ENCODE data around the gene AEBP1.

Gene AEBP1

DNA sequence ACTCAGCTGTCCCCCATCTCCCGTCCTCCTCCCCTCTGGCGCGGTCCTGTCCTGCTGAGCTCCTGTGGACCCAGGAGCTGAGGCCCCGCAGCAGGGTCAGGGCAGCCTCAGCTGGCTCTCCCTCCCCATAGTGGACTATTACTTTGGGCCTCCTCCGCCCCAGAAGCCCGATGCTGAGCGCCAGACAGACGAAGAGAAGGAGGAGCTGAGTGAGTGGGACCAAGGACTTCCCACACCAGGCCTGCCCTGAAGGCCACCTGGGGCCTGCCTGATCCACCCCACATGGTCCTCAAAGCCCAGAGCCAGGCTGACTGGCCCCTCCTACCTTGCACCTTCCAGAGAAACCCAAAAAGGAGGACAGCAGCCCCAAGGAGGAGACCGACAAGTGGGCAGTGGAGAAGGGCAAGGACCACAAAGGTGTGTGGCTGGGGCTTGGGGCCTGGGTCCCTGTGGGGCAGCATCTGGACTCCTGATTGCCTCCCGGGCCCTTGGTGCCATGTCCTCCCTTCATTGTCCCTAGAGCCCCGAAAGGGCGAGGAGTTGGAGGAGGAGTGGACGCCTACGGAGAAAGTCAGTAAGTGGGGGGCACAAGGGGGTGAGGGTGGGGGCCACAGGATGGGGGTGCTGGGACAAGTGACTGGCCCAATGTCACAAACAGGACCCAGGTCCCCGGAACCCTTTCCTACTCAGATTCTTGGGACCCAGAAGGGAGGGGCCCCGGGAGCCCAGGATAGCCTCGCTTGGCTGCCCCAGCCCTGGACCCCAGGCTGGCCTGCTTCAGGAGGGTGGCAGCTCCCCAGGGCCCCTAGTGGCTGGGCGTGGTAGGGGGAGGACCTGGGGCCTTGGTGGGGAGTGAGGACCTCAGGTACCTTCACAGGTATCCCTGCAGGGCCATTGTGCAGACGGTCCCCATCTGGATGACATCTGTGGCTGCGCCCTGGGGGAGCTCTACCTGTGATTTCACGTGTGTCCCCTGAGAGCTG is 4.9 kb downstream of the AEBP1 start:
- peak; percentile 41 for DNase-seq (ENCODE audit: low spot score)
- TF ChIP-seq CTCF (IDR thresholded peaks at IDR 0.05; ENCODE audit: borderline replicate concordance, control extremely low read depth, extremely low read depth, insufficient read depth, missing control alignments) = no peak
- in situ Hi-C loops (cut with MboI; ENCODE audit: low sequenced_read_pairs, unreplicated experiment) = no loop called here

DNA sequence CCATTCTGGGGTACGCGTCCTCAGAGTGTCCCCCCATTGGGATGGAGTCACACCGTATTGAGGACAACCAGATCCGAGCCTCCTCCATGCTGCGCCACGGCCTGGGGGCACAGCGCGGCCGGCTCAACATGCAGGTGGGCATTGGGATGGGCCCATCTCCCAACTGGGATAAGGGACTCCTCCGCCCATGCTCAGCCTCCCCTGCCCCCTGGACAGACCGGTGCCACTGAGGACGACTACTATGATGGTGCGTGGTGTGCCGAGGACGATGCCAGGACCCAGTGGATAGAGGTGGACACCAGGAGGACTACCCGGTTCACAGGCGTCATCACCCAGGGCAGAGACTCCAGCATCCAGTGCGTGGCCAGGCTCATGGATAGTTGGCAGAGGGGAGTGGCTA is 5.8 kb downstream of the AEBP1 start:
- no peak for TF ChIP-seq CTCF (IDR thresholded peaks at IDR 0.05; ENCODE audit: borderline replicate concordance, control extremely low read depth, extremely low read depth, insufficient read depth, missing control alignments)
- DNase-seq (ENCODE audit: low spot score) = no peak
- in situ Hi-C loops (cut with MboI; ENCODE audit: low sequenced_read_pairs, unreplicated experiment) = no loop called here

DNA sequence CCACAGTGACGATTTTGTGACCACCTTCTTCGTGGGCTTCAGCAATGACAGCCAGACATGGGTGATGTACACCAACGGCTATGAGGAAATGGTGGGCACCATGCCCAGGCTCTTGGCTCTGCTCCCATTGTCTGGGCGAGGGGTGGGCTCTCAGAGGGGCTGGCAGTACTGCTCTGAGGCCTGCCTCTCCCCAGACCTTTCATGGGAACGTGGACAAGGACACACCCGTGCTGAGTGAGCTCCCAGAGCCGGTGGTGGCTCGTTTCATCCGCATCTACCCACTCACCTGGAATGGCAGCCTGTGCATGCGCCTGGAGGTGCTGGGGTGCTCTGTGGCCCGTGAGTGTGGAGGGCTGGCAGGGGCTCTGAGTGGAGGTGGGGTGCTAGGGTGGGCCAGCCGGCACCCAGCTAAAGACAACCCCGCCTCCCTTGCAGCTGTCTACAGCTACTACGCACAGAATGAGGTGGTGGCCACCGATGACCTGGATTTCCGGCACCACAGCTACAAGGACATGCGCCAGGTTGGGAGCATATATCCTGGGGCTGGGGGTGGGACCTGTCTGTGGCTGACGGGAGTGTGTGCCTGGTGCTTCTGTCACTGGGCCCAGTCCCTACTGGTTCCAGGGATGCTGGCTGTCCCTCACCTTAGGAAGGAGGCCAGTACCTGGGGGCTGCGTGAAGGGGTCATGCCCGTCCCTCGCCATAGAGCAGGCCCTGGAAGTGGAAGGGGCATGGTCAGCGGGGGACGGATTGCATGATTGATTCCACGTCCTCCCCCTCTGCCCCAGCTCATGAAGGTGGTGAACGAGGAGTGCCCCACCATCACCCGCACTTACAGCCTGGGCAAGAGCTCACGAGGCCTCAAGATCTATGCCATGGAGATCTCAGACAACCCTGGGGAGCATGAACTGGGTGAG is 6.8 kb downstream of the AEBP1 start:
- in situ Hi-C loops (cut with MboI; ENCODE audit: low sequenced_read_pairs, unreplicated experiment) = no loop called here
- no peak for DNase-seq (ENCODE audit: low spot score)
- TF ChIP-seq CTCF (IDR thresholded peaks at IDR 0.05; ENCODE audit: borderline replicate concordance, control extremely low read depth, extremely low read depth, insufficient read depth, missing control alignments) = no peak

DNA sequence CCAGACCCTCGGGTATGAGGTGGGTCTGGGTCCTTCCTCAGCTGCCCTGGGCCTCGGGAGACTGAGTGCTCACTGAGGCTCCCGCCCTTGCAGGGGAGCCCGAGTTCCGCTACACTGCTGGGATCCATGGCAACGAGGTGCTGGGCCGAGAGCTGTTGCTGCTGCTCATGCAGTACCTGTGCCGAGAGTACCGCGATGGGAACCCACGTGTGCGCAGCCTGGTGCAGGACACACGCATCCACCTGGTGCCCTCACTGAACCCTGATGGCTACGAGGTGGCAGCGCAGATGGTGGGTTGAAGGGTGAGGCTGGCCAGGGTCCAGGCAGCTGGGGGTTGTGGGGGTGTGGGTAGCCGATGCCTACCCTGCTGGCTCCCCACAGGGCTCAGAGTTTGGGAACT is 7.6 kb downstream of the AEBP1 start:
- TF ChIP-seq CTCF (IDR thresholded peaks at IDR 0.05; ENCODE audit: borderline replicate concordance, control extremely low read depth, extremely low read depth, insufficient read depth, missing control alignments) = no peak
- in situ Hi-C loops (cut with MboI; ENCODE audit: low sequenced_read_pairs, unreplicated experiment) = no loop called here
- DNase-seq (ENCODE audit: low spot score) = no peak

DNA sequence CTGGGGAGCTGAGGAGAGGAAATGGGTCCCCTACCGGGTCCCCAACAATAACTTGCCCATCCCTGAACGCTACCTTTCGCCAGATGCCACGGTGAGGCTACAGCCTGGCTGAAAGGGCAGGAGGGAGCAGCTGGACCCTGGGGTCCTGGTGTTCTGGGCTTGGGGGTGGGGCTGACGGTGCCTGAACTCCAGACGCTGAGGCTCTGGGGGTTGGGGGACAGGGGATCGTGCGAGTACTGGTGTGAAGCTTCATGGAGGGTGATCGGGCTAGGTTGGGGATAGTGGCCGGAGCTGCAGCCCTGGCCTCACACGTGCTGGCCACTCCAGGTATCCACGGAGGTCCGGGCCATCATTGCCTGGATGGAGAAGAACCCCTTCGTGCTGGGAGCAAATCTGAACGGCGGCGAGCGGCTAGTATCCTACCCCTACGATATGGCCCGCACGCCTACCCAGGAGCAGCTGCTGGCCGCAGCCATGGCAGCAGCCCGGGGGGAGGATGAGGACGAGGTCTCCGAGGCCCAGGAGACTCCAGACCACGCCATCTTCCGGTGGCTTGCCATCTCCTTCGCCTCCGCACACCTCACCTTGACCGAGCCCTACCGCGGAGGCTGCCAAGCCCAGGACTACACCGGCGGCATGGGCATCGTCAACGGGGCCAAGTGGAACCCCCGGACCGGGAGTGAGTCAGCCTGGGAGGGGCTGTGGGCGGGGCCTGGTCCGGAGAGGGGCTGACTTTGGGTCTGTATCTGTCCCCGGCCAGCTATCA is 8.3 kb downstream of the AEBP1 start:
- DNase-seq (ENCODE audit: low spot score) = no peak
- in situ Hi-C loops (cut with MboI; ENCODE audit: low sequenced_read_pairs, unreplicated experiment) = no loop called here
- no peak for TF ChIP-seq CTCF (IDR thresholded peaks at IDR 0.05; ENCODE audit: borderline replicate concordance, control extremely low read depth, extremely low read depth, insufficient read depth, missing control alignments)

Measured in GM13976 (cell line).